OCI-LY7 (cell line): ENCODE results near the gene RPL37A. TPM values are rescaled to one million over a fixed set of nuclear protein-coding genes. Genes with fewer than 3 reads are reported as not detected.

Source experiments
- BruUV-seq: library from RNA; stranded (reverse); fragments of 400-500 nt; replicated peaks from 2 replicates; lab custom pipeline; 2021; lab: Mats Ljungman, UMichigan
- CTCF ChIA-PET: fragments of 300-600 bp; sonication (Branson Sonifier 250); formaldehyde crosslinking; loops from one replicate; lab custom pipeline; 2022; ENCODE audit warnings: antibody characterized with exemption; ENCODE audit not compliant: unreplicated experiment; lab: Charles Lee
- POLR2A ChIA-PET: fragments of 300-600 bp; sonication (Branson Sonifier 250); formaldehyde crosslinking; loops from one replicate; lab custom pipeline; 2022; ENCODE audit warnings: antibody characterized with exemption; lab: Charles Lee
- DNase-seq: peaks from one replicate; pipeline ENCODE4 v3.0.0-alpha.2; 2015; ENCODE audit warnings: low spot score
- H2AFZ ChIP-seq: fragments of 200-600 bp; sonication (generic), shearing (Covaris generic); 2 replicates; pipeline ENCODE4 v1.6.1; 2014; ENCODE audit warnings: mild to moderate bottlenecking, antibody characterized with exemption, low read length, moderate library complexity
- H3K27ac ChIP-seq: fragments of 200-600 bp; sonication (generic); 2 replicates; pipeline ENCODE4 v1.5.1; 2014; ENCODE audit warnings: mixed run types, low read depth, mild to moderate bottlenecking, moderate library complexity, low read length, inconsistent platforms; ENCODE audit not compliant: poor library complexity, severe bottlenecking
- H3K36me3 ChIP-seq: fragments of 200-600 bp; sonication (generic); 2 replicates; pipeline ENCODE4 v1.6.1; 2014; ENCODE audit warnings: mild to moderate bottlenecking, antibody characterized with exemption, low read length, moderate library complexity, mixed read lengths; ENCODE audit not compliant: insufficient read depth
- H3K4me1 ChIP-seq: fragments of 200-600 bp; sonication (generic); 2 replicates; pipeline ENCODE4 v1.5.1; 2014; ENCODE audit warnings: mild to moderate bottlenecking, low read length; ENCODE audit not compliant: insufficient read depth, poor library complexity, severe bottlenecking
- H3K4me2 ChIP-seq: fragments of 200-600 bp; sonication (generic); 2 replicates; pipeline ENCODE4 v1.6.1; 2014; ENCODE audit warnings: mild to moderate bottlenecking, low read length
- H3K4me3 ChIP-seq: fragments of 200-600 bp; sonication (generic); 2 replicates; pipeline ENCODE4 v1.5.1; 2014; ENCODE audit warnings: mild to moderate bottlenecking, low read depth, low read length; ENCODE audit not compliant: poor library complexity, severe bottlenecking
- H3K79me2 ChIP-seq: fragments of 200-600 bp; sonication (generic); 2 replicates; pipeline ENCODE4 v1.6.1; 2016; ENCODE audit warnings: low read depth, mild to moderate bottlenecking, low read length, moderate library complexity, mixed read lengths; ENCODE audit not compliant: insufficient read depth
- H3K9me2 ChIP-seq: fragments of 200-600 bp; sonication (generic); 2 replicates; pipeline ENCODE4 v1.6.1; 2016; ENCODE audit warnings: mild to moderate bottlenecking, low read length, mixed read lengths; ENCODE audit not compliant: insufficient read depth
- H3K9me3 ChIP-seq: fragments of 200-600 bp; sonication (generic); 2 replicates; pipeline ENCODE4 v1.6.1; 2014; ENCODE audit warnings: mild to moderate bottlenecking, mixed run types, low read length, mixed read lengths
- H4K20me1 ChIP-seq: fragments of 200-600 bp; sonication (generic); 2 replicates; pipeline ENCODE4 v1.6.1; 2014; ENCODE audit warnings: mild to moderate bottlenecking, antibody characterized with exemption, low read length, moderate library complexity, mixed read lengths; ENCODE audit not compliant: insufficient read depth
- EZH2phosphoT487 ChIP-seq: fragments of 200-600 bp; sonication (generic); IDR thresholded peaks from 2 replicates; pipeline ENCODE4 v1.6.1; 2018; ENCODE audit warnings: low read depth, borderline replicate concordance, mild to moderate bottlenecking, mixed run types, antibody characterized with exemption, low read length, moderate library complexity, mixed read lengths
- intact Hi-C: fragments of 100-400 bp; cut with micrococcal nuclease; formaldehyde crosslinking; loops from one replicate; pipeline ENCODE4 v1.10.0; 2022; ENCODE audit not compliant: unreplicated experiment
- total RNA-seq, 2 experiments: library from RNA; depleted of rRNA in 1 of 2; stranded (reverse); fragments of >200 nt in 1 of 2; shearing (Covaris generic) in 1 of 2; gene quantifications; 2 replicates each; pipeline ENCODE4 v1.2.3, GENCODE V29; 2014 to 2022
- TF ChIP-seq, protein P1 (sequence below): fragments of 200-600 bp; sonication (generic); conservative IDR thresholded peaks from 2 replicates; pipeline ENCODE4 v1.5.1; 2014; ENCODE audit warnings: mild to moderate bottlenecking, antibody characterized with exemption, low read length, moderate library complexity, mixed read lengths

RPL37A gene
- total RNA-seq, 2 experiments from 2014 or later: 3,500 to 4,020 TPM

GRCh38 chr2:216507220-216508160 is 8.8 kb downstream of the RPL37A start:
- ChIA-PET CTCF (interaction anchor here (0.6 kb wide), 1 partner anchor 8 kb away, joined by 3 read pairs; no protein-coding TSS in a partner anchor), POLR2A (interaction anchor here (1.0 to 2.0 kb wide), 2 partner anchors 9 to 346 kb away, joined by 3 to 7 read pairs; partner anchors contain the start of gene RPL37A)
- TF ChIP-seq, protein P1, sequence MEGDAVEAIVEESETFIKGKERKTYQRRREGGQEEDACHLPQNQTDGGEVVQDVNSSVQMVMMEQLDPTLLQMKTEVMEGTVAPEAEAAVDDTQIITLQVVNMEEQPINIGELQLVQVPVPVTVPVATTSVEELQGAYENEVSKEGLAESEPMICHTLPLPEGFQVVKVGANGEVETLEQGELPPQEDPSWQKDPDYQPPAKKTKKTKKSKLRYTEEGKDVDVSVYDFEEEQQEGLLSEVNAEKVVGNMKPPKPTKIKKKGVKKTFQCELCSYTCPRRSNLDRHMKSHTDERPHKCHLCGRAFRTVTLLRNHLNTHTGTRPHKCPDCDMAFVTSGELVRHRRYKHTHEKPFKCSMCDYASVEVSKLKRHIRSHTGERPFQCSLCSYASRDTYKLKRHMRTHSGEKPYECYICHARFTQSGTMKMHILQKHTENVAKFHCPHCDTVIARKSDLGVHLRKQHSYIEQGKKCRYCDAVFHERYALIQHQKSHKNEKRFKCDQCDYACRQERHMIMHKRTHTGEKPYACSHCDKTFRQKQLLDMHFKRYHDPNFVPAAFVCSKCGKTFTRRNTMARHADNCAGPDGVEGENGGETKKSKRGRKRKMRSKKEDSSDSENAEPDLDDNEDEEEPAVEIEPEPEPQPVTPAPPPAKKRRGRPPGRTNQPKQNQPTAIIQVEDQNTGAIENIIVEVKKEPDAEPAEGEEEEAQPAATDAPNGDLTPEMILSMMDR: no peak
- TF ChIP-seq EZH2phosphoT487: no peak

GRCh38 chr2:216508229-216508628 is 9.6 kb downstream of the RPL37A start:
- H3K9me2 ChIP-seq: no peaks in the 10 kb centered on the region
- H3K27ac ChIP-seq: no peak overlapping the region
- ChIA-PET POLR2A (interaction anchor here (1.0 to 2.0 kb wide), 2 partner anchors 10 to 346 kb away, joined by 3 to 7 read pairs; partner anchors contain the start of gene RPL37A), CTCF (no interaction called here)
- no peak overlapping the region for H3K4me3 ChIP-seq
- intact Hi-C loops: no loop called here
- peaks cover under 1% of the 10 kb centered on the region; the same call in 1 of the 2 replicates for H3K79me2 ChIP-seq
- no peak overlapping the region for H2AFZ ChIP-seq
- H3K36me3 ChIP-seq: peaks cover 63% of the 10 kb centered on the region
- TF ChIP-seq, protein P1: no peak
- no peak for TF ChIP-seq EZH2phosphoT487
- no peaks in the 10 kb centered on the region for H3K9me3 ChIP-seq
- no TSS peak for BruUV-seq
- peaks cover under 1% of the 10 kb centered on the region for H3K4me1 ChIP-seq
- H4K20me1 ChIP-seq: peaks cover 6% of the 10 kb centered on the region; the same call in 1 of the 2 replicates
- H3K4me2 ChIP-seq: no peak overlapping the region
- DNase-seq: no peak

More at GRCh38 chr2:216507220-216508160, 8.8 kb downstream of the RPL37A start:
- H3K9me3 ChIP-seq: no peaks in the 10 kb centered on the region
- DNase-seq: no peak
- peaks cover 67% of the 10 kb centered on the region for H3K36me3 ChIP-seq
- no peak overlapping the region for H3K4me3 ChIP-seq
- H4K20me1 ChIP-seq: peaks cover 6% of the 10 kb centered on the region; the same call in 1 of the 2 replicates
- H2AFZ ChIP-seq: no peak overlapping the region
- peaks cover 8% of the 10 kb centered on the region; the same call in 1 of the 2 replicates for H3K79me2 ChIP-seq
- H3K9me2 ChIP-seq: no peaks in the 10 kb centered on the region
- peaks cover 8% of the 10 kb centered on the region for H3K4me1 ChIP-seq
- H3K27ac ChIP-seq: no peak overlapping the region
- intact Hi-C loops: no loop called here
- H3K4me2 ChIP-seq: no peak overlapping the region
- BruUV-seq: no TSS peak
